ENCODE results near the gene SNCB. TPM values are rescaled to one million over a fixed set of nuclear protein-coding genes. Genes with fewer than 3 reads are reported as not detected.
A peak's percentile ranks its signal among the peaks of the same experiment; 100 is the strongest.

The SNCB gene
- total RNA-seq, 1 experiment from 2014 or later, result 6.8 TPM

DNA sequence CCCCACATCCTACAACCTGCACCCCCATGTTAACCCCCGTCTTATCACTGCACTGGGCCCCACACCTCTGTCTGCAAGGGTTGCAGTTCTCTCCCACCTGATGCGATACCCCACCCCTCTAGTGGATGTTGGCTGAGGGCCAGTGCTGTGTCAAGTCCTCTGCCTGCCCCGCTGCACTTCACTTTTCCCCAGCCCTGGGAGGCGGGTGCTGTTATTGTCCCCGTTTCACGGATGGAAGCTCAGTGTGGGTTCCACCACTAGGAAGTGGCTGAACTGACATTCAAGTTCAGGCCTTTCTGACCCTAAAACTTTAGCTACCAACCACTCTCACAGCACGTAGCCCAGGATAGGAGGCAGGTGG, 3.5 kb downstream of the SNCB start:
- Mint-ChIP-seq H3K27me3 (ENCODE audit: low read depth) (peaks cover 43% of the 10 kb centered on the region), H3K27ac (no peak overlapping the region), H3K4me1 (peaks cover 26% of the 10 kb centered on the region), H3K9me3 (no peaks in the 10 kb centered on the region), H3K4me3 (no peak overlapping the region), H3K36me3 (no peaks in the 10 kb centered on the region)
- ChIA-PET CTCF (interaction anchor here (0.9 kb wide), 1 partner anchor 34 kb away, joined by 3 read pairs; no protein-coding TSS in a partner anchor), POLR2A (interaction anchor here (0.7 kb wide), 1 partner anchor 845 kb away, joined by 4 read pairs; no protein-coding TSS in a partner anchor)
- no peak for DNase-seq (ENCODE audit: low spot score)
- ATAC-seq, result no peak
- no peak for TF ChIP-seq EMX1 (CRISPR knock-in tag; IDR thresholded peaks at IDR 0.05)
- no peak for TF ChIP-seq ATF1 (CRISPR knock-in tag; IDR thresholded peaks at IDR 0.05)
- TF ChIP-seq E2F4 (CRISPR knock-in tag; IDR thresholded peaks at IDR 0.05; ENCODE audit: borderline replicate concordance, low read depth), result no peak
- TF ChIP-seq SMAD4 (CRISPR knock-in tag; IDR thresholded peaks at IDR 0.05), result no peak
- no peak for TF ChIP-seq GABPB1 (CRISPR knock-in tag; IDR thresholded peaks at IDR 0.05)
- TF ChIP-seq JAZF1 (CRISPR knock-in tag; IDR thresholded peaks at IDR 0.05), result no peak
- no peak for TF ChIP-seq ESRRA (CRISPR knock-in tag; IDR thresholded peaks at IDR 0.05; ENCODE audit: borderline replicate concordance)
- no peak for TF ChIP-seq CREM (CRISPR knock-in tag; IDR thresholded peaks at IDR 0.05)
- no peak for TF ChIP-seq RORB (CRISPR knock-in tag; IDR thresholded peaks at IDR 0.05)
- no peak for TF ChIP-seq NFE2L1 (CRISPR knock-in tag; IDR thresholded peaks at IDR 0.05)
- no peak for TF ChIP-seq HMGA2 (CRISPR knock-in tag; IDR thresholded peaks at IDR 0.05)

DNA sequence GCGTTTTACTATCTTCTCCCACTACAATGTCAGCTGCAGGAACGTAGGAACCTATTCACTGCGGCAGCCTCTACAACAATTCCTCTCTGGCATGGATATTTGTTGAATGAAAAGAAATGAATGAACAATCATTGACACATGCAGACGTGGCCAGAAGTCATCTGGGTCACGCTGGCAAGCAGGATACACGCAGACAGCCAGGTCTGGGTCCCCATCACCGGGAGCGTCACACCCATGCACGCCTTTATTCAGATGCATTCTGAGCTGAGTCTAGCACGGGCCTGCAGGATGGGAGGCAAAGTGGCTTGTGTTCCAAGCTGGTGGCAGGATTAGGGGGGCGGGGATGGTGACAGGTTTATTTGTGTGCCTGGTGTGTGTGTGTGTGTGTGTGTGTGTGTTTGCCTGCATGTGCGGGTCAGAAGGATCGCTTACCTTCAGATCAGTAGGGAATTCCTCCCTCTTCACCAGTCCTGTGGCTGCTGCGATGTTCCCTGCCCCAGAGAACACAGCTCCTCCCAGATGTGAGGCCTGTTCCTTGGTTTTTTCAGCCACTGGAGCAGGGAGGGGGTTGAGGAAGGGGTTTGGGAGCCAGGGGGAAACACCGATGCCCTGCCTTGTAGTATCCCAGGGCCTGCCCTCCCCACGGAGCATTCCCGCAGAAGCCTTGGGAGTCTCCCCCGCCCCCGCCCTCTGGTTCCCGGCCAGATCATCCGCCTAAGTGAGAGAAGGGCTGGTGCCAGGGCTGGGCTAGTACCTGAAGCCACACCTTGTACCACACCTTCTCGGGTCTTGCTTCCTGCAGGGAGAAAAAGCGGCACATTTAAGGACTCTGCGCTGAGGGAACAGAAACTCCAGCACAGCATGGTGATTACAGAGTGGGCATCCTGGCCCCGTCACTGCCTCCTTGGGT, 4.1 kb downstream of the SNCB start:
- ChIA-PET CTCF (interaction anchor here (0.9 kb wide), 1 partner anchor 35 kb away, joined by 3 read pairs; no protein-coding TSS in a partner anchor), POLR2A (interaction anchor here (0.7 kb wide), 1 partner anchor 846 kb away, joined by 4 read pairs; no protein-coding TSS in a partner anchor)
- Mint-ChIP-seq H3K27ac (no peak overlapping the region), H3K9me3 (no peaks in the 10 kb centered on the region), H3K4me3 (no peak overlapping the region), H3K36me3 (no peaks in the 10 kb centered on the region), H3K4me1 (peaks cover 24% of the 10 kb centered on the region), H3K27me3 (ENCODE audit: low read depth) (peaks cover 40% of the 10 kb centered on the region)
- peak; percentile 6 for ATAC-seq
- no peak for DNase-seq (ENCODE audit: low spot score)
- TF ChIP-seq, protein P1, sequence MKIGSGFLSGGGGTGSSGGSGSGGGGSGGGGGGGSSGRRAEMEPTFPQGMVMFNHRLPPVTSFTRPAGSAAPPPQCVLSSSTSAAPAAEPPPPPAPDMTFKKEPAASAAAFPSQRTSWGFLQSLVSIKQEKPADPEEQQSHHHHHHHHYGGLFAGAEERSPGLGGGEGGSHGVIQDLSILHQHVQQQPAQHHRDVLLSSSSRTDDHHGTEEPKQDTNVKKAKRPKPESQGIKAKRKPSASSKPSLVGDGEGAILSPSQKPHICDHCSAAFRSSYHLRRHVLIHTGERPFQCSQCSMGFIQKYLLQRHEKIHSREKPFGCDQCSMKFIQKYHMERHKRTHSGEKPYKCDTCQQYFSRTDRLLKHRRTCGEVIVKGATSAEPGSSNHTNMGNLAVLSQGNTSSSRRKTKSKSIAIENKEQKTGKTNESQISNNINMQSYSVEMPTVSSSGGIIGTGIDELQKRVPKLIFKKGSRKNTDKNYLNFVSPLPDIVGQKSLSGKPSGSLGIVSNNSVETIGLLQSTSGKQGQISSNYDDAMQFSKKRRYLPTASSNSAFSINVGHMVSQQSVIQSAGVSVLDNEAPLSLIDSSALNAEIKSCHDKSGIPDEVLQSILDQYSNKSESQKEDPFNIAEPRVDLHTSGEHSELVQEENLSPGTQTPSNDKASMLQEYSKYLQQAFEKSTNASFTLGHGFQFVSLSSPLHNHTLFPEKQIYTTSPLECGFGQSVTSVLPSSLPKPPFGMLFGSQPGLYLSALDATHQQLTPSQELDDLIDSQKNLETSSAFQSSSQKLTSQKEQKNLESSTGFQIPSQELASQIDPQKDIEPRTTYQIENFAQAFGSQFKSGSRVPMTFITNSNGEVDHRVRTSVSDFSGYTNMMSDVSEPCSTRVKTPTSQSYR (CRISPR knock-in tag; IDR thresholded peaks at IDR 0.05), result no peak
- TF ChIP-seq MYBL2 (CRISPR knock-in tag; IDR thresholded peaks at IDR 0.05), result no peak
- TF ChIP-seq STAT6 (CRISPR knock-in tag; conservative IDR thresholded peaks at IDR 0.05; ENCODE audit: low read depth), result no peak
- TF ChIP-seq, protein P2, sequence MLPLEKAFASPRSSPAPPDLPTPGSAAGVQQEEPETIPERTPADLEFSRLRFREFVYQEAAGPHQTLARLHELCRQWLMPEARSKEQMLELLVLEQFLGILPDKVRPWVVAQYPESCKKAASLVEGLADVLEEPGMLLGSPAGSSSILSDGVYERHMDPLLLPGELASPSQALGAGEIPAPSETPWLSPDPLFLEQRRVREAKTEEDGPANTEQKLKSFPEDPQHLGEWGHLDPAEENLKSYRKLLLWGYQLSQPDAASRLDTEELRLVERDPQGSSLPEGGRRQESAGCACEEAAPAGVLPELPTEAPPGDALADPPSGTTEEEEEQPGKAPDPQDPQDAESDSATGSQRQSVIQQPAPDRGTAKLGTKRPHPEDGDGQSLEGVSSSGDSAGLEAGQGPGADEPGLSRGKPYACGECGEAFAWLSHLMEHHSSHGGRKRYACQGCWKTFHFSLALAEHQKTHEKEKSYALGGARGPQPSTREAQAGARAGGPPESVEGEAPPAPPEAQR (CRISPR knock-in tag; IDR thresholded peaks at IDR 0.05), result no peak
- TF ChIP-seq ZNF416 (CRISPR knock-in tag; IDR thresholded peaks at IDR 0.05), result no peak
- TF ChIP-seq, protein P3, sequence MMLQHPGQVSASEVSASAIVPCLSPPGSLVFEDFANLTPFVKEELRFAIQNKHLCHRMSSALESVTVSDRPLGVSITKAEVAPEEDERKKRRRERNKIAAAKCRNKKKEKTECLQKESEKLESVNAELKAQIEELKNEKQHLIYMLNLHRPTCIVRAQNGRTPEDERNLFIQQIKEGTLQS (CRISPR knock-in tag; conservative IDR thresholded peaks at IDR 0.05), result no peak
- TF ChIP-seq JUN (CRISPR knock-in tag; IDR thresholded peaks at IDR 0.05), result no peak
- TF ChIP-seq, protein P4, sequence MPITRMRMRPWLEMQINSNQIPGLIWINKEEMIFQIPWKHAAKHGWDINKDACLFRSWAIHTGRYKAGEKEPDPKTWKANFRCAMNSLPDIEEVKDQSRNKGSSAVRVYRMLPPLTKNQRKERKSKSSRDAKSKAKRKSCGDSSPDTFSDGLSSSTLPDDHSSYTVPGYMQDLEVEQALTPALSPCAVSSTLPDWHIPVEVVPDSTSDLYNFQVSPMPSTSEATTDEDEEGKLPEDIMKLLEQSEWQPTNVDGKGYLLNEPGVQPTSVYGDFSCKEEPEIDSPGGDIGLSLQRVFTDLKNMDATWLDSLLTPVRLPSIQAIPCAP (CRISPR knock-in tag; IDR thresholded peaks at IDR 0.05), result no peak
- no peak for TF ChIP-seq PRDM15 (CRISPR knock-in tag; IDR thresholded peaks at IDR 0.05)
- no peak for TF ChIP-seq NFATC4 (CRISPR knock-in tag; IDR thresholded peaks at IDR 0.05)
